NCI-H460 (cell line): ENCODE measurements around the gene ARMC9. TPM values are rescaled to one million over a fixed set of nuclear protein-coding genes. Genes with fewer than 3 reads are reported as not detected.
"Not testable (repeated sequence)": the region's sequence is repeated elsewhere in the genome, so short reads cannot be mapped to it uniquely, and the experiment has no call there.

ENCODE experiments used
- DNase-seq: peaks from one replicate; pipeline ENCODE4 v3.0.0-alpha.2; 2016; ENCODE audit warnings: low read depth; ENCODE audit errors: extremely low read depth
- total RNA-seq: library from RNA; depleted of rRNA; stranded (reverse); fragments of >200 nt; shearing (Covaris generic); gene quantifications from 2 replicates; pipeline ENCODE4 v1.2.3, GENCODE V29; 2014

Gene ARMC9
- total RNA-seq, 1 experiment from 2014 or later: 8.9 TPM

GRCh38 chr2:231359441-231359840 lies 161.0 kb downstream of the ARMC9 start:
- DNase-seq: no peak

GRCh38 chr2:231359948-231360347 lies 161.5 kb downstream of the ARMC9 start:
- DNase-seq: no peak

GRCh38 chr2:231360401-231360800 lies 162.0 kb downstream of the ARMC9 start:
- no peak for DNase-seq

- no peak for DNase-seq
Observed at GRCh38 chr2:231360881-231361371, 162.5 kb downstream of the ARMC9 start.

- no peak for DNase-seq
Observed at GRCh38 chr2:231361701-231362554, 163.5 kb downstream of the ARMC9 start.

- no peak for DNase-seq
Observed at GRCh38 chr2:231362555-231363184, 164.2 kb downstream of the ARMC9 start.

GRCh38 chr2:231364061-231364460 lies 165.6 kb downstream of the ARMC9 start:
- DNase-seq: no peak

GRCh38 chr2:231364961-231365810 lies 166.8 kb downstream of the ARMC9 start:
- DNase-seq: peak; percentile 88

- DNase-seq: no peak
Observed at GRCh38 chr2:231367178-231367577, 168.7 kb downstream of the ARMC9 start.

GRCh38 chr2:231369580-231370428 lies 171.4 kb downstream of the ARMC9 start:
- no peak for DNase-seq

GRCh38 chr2:231370429-231370748 lies 172.0 kb downstream of the ARMC9 start:
- no peak for DNase-seq

GRCh38 chr2:231370749-231371429 lies 172.5 kb downstream of the ARMC9 start:
- DNase-seq: no peak

- DNase-seq: no peak
Observed at GRCh38 chr2:231371430-231372054, 173.1 kb downstream of the ARMC9 start.

- no peak for DNase-seq
Observed at GRCh38 chr2:231372326-231372725, 173.9 kb downstream of the ARMC9 start.

GRCh38 chr2:231373184-231373583 lies 174.8 kb downstream of the ARMC9 start:
- DNase-seq: no peak

- DNase-seq: no peak
Observed at GRCh38 chr2:231373786-231374349, 175.4 kb downstream of the ARMC9 start.

- DNase-seq: no peak
Observed at GRCh38 chr2:231374771-231375170, 176.3 kb downstream of the ARMC9 start.

GRCh38 chr2:231375994-231376615 lies 177.7 kb downstream of the ARMC9 start:
- DNase-seq: not testable (repeated sequence)
